Thyroid gland (tissue), 4 donors: ENCODE data around the gene SNRNP40.

Source experiments
- CTCF ChIP-seq, 6 experiments: fragments of 200-600 bp in 3 of 6; fragments of 450-650 bp in 3 of 6; sonication (generic) in 3 of 6; IDR thresholded peaks; one replicate each; pipeline ENCODE4 v1.5.1; 2016 to 2019; ENCODE audit warnings: antibody characterized with exemption in 6 of 6, mild to moderate bottlenecking in 2 of 6, inconsistent platforms in 1 of 6, moderate library complexity in 1 of 6
- POLR2A ChIP-seq, 2 donors: fragments of 450-650 bp; IDR thresholded peaks; one replicate each; pipeline ENCODE4 v1.6.1; 2017; ENCODE audit warnings: antibody characterized with exemption in 2 of 2, mild to moderate bottlenecking in 2 of 2, moderate library complexity in 1 of 2

- TF ChIP-seq CTCF (IDR thresholded peaks at IDR 0.05) (no peak), POLR2A (IDR thresholded peaks at IDR 0.05) (no peak)
Measured at GRCh38 chr1:31249854-31250253, 46.7 kb downstream of the SNRNP40 start.
